Measurements from ENCODE around the gene LGR6.
"Not testable (repeated sequence)": the region's sequence is repeated elsewhere in the genome, so short reads cannot be mapped to it uniquely, and the experiment has no call there.

LGR6 gene

DNA sequence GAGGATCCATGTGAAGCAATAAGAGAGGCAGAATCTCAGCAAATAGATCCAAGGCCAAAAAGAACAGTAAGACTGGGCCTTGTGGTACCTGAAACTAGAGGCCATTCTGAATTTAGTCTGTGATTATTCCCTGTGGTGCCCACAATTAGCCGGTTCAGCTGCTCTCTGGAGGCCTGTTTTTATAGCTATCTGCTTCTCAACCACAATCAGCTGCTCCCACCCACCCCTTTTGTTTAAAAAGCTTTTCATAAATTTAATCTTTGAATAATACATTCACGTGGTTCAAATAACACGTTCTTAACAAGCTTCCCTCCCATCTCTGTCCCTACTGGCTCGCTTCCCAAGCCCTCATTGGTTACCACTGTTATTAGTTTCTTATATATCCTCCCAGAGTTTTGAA lies 130.1 kb downstream of the LGR6 start:
- Mint-ChIP-seq H3K9me3 (no peaks in the 10 kb centered on the region), H3K27ac (no peak overlapping the region), H3K4me1 (ENCODE audit: low read depth) (peaks cover 1% of the 10 kb centered on the region), H3K27me3 (ENCODE audit: low read depth) (peaks cover 11% of the 10 kb centered on the region), H3K4me3 (no peak overlapping the region), H3K36me3 (ENCODE audit: low read depth) (peaks cover 3% of the 10 kb centered on the region)
- no peak for DNase-seq (ENCODE audit: low spot score)

DNA sequence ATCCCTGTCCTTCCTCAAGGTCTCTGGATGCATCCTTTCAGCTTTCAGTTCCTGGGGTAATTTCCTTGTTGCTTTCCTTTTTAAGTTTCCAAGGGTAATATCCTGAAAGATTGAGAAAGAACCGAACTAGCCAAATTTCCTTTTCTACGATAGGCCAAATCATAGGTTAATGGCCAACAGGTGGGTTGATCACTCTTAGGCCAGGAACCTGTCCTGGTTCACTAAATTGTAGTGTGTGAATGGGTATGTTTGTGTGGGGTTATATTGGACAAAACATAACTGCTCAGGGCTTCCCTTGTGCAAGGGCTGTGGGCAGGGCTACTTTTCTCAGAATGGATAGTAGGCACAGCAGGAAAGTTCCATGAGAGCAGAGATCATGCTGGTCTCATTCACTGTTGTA lies 131.0 kb downstream of the LGR6 start:
- H3K4me3 Mint-ChIP-seq, result no peak overlapping the region
- no peak overlapping the region for H3K27ac Mint-ChIP-seq
- H3K36me3 Mint-ChIP-seq (ENCODE audit: low read depth), result peaks cover 6% of the 10 kb centered on the region
- DNase-seq (ENCODE audit: low spot score), result no peak
- no peaks in the 10 kb centered on the region for H3K9me3 Mint-ChIP-seq
- H3K4me1 Mint-ChIP-seq (ENCODE audit: low read depth), result peaks cover 1% of the 10 kb centered on the region
- H3K27me3 Mint-ChIP-seq (ENCODE audit: low read depth), result peaks cover 8% of the 10 kb centered on the region

- H3K27ac Mint-ChIP-seq, result peak overlapping the region; percentile 7
Observed at GRCh38 chr1:202329891-202330290, 136.3 kb downstream of the LGR6 start.

DNA sequence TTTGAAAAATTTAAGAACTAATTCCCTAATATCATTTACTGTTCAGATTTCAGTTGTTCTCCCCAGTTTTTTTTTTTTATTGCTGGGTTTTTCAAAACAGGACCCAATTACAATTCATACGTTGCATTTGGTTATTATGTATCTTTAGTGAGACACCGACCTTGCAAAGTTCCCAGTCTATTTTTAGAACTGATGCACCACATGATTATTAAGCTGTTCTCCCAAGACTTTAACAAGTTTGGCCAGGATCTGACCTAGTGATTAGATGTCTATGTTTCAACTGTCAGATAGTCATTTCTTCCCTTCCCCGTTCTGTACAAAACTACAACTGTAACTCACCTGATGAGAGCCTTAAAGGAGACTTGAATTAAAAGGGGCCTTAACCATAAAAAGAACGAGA lies 140.3 kb downstream of the LGR6 start:
- no peak overlapping the region for H3K4me3 Mint-ChIP-seq
- H3K27me3 Mint-ChIP-seq (ENCODE audit: low read depth), result no peaks in the 10 kb centered on the region
- no peak overlapping the region for H3K27ac Mint-ChIP-seq
- DNase-seq (ENCODE audit: low spot score), result no peak
- H3K9me3 Mint-ChIP-seq, result no peaks in the 10 kb centered on the region
- H3K4me1 Mint-ChIP-seq (ENCODE audit: low read depth), result peaks cover 12% of the 10 kb centered on the region
- H3K36me3 Mint-ChIP-seq (ENCODE audit: low read depth), result peaks cover 61% of the 10 kb centered on the region

More at GRCh38 chr1:202329891-202330290, 136.3 kb downstream of the LGR6 start:
- Mint-ChIP-seq H3K9me3 (no peaks in the 10 kb centered on the region), H3K4me1 (ENCODE audit: low read depth) (peaks cover 3% of the 10 kb centered on the region), H3K4me3 (no peak overlapping the region), H3K36me3 (ENCODE audit: low read depth) (peaks cover 47% of the 10 kb centered on the region), H3K27me3 (ENCODE audit: low read depth) (no peaks in the 10 kb centered on the region)
- no peak for DNase-seq (ENCODE audit: low spot score)

GRCh38 chr1:202343652-202344349 lies 150.2 kb downstream of the LGR6 start:
- no peaks in the 10 kb centered on the region for H3K27me3 Mint-ChIP-seq (ENCODE audit: low read depth)
- peaks cover 32% of the 10 kb centered on the region for H3K4me1 Mint-ChIP-seq (ENCODE audit: low read depth)
- no peaks in the 10 kb centered on the region for H3K9me3 Mint-ChIP-seq
- DNase-seq (ENCODE audit: low spot score), result no peak
- H3K36me3 Mint-ChIP-seq (ENCODE audit: low read depth), result peaks cover 8% of the 10 kb centered on the region
- H3K27ac Mint-ChIP-seq, result peak overlapping the region; percentile 76
- peak overlapping the region; percentile 67 for H3K4me3 Mint-ChIP-seq

DNA sequence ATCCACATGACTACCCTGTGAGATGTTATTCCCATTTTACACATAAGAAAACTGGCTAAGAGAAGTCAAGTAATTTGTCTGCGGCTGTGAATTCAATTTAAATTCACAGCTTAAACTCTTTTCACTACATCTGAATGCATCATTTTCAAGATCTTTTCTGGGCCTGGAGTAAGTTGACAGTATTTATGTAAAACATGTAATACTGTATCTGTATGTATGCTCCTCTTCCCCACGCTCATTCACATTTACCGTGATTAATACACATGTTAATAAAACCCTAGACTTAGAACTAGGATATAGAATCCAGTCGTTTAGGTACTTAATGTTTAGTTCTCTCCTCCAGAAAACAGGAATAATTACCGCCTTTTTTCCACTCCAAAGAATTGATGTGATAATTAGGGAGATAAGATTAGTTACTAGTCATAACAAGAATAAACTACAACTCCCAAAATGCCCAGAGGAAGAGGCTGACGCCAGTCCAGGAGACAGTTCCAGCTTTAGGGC lies 154.5 kb downstream of the LGR6 start:
- peaks cover 26% of the 10 kb centered on the region for H3K4me1 Mint-ChIP-seq (ENCODE audit: low read depth)
- H3K4me3 Mint-ChIP-seq, result peak overlapping the region; percentile 88
- H3K9me3 Mint-ChIP-seq, result no peaks in the 10 kb centered on the region
- no peaks in the 10 kb centered on the region for H3K36me3 Mint-ChIP-seq (ENCODE audit: low read depth)
- no peaks in the 10 kb centered on the region for H3K27me3 Mint-ChIP-seq (ENCODE audit: low read depth)
- DNase-seq (ENCODE audit: low spot score), result no peak
- peak overlapping the region; percentile 91 for H3K27ac Mint-ChIP-seq

GRCh38 chr1:202348509-202349205 lies 155.1 kb downstream of the LGR6 start, which contains the start of gene PPP1R12B:
PPP1R12B (plus strand) TSS chr1:202348699; CDS start chr1:202348852, 153 bp downstream.
- peaks cover 24% of the 10 kb centered on the region for H3K4me1 Mint-ChIP-seq (ENCODE audit: low read depth)
- H3K4me3 Mint-ChIP-seq, result peak within 1 kb of the TSS; percentile 88
- no peaks in the 10 kb centered on the region for H3K27me3 Mint-ChIP-seq (ENCODE audit: low read depth)
- H3K9me3 Mint-ChIP-seq, result no peaks in the 10 kb centered on the region
- H3K36me3 Mint-ChIP-seq (ENCODE audit: low read depth), result no peaks in the 10 kb centered on the region
- peak; percentile 96 for DNase-seq (ENCODE audit: low spot score)
- H3K27ac Mint-ChIP-seq, result peak within 1 kb of the TSS; percentile 91

- no peaks in the 10 kb centered on the region for H3K9me3 Mint-ChIP-seq
Observed at GRCh38 chr1:202349206-202349928, 155.8 kb downstream of the LGR6 start.

GRCh38 chr1:202351725-202352124 lies 158.1 kb downstream of the LGR6 start:
- Mint-ChIP-seq H3K27ac (no peak overlapping the region), H3K4me3 (no peak overlapping the region), H3K9me3 (no peaks in the 10 kb centered on the region), H3K4me1 (ENCODE audit: low read depth) (peaks cover 26% of the 10 kb centered on the region), H3K27me3 (ENCODE audit: low read depth) (no peaks in the 10 kb centered on the region), H3K36me3 (ENCODE audit: low read depth) (no peaks in the 10 kb centered on the region)
- DNase-seq (ENCODE audit: low spot score), result no peak

More at GRCh38 chr1:202349206-202349928, 155.8 kb downstream of the LGR6 start:
- Mint-ChIP-seq H3K4me1 (ENCODE audit: low read depth) (peaks cover 24% of the 10 kb centered on the region), H3K4me3 (peak overlapping the region; percentile 88), H3K27me3 (ENCODE audit: low read depth) (no peaks in the 10 kb centered on the region), H3K36me3 (ENCODE audit: low read depth) (no peaks in the 10 kb centered on the region), H3K27ac (peak overlapping the region; percentile 77)
- no peak for DNase-seq (ENCODE audit: low spot score)

DNA sequence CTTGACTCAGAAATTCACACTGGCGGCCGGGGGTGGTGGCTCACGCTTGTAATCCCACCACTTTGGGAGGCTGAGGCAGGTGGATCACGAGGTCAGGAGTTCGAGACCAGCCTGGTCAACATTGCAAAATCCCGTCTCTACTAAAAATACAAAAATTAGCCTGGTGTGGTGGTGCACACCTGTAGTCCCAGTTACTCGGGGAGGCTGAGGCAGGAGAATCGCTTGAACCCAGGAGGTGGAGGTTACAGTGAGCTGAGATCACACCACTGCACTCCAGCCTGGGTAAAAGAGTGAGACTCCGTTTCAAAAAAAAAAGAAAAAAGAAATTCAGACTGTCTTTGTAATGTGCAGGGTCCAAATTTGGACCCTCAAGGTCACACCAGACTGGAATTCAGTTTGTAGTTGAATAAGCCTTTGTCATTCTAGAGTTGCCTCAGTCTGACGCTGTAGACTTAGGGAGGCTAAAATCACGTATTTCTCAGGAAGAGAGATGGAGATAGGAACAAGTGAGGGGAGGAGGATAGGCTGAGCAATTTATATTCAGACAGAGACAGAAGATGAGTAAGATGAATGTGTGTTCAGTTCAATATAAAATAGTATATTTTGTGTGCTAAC lies 159.1 kb downstream of the LGR6 start:
- not testable (repeated sequence) for H3K36me3 Mint-ChIP-seq (ENCODE audit: low read depth); H3K4me3 Mint-ChIP-seq; H3K27ac Mint-ChIP-seq; DNase-seq (ENCODE audit: low spot score); H3K27me3 Mint-ChIP-seq (ENCODE audit: low read depth); H3K9me3 Mint-ChIP-seq
- H3K4me1 Mint-ChIP-seq (ENCODE audit: low read depth), result peaks cover 23% of the 10 kb centered on the region

GRCh38 chr1:202355944-202356553 lies 162.4 kb downstream of the LGR6 start:
- no peak overlapping the region for H3K27ac Mint-ChIP-seq
- no peak for DNase-seq (ENCODE audit: low spot score)
- no peaks in the 10 kb centered on the region for H3K36me3 Mint-ChIP-seq (ENCODE audit: low read depth)
- no peaks in the 10 kb centered on the region for H3K27me3 Mint-ChIP-seq (ENCODE audit: low read depth)
- peaks cover 6% of the 10 kb centered on the region for H3K4me1 Mint-ChIP-seq (ENCODE audit: low read depth)
- H3K4me3 Mint-ChIP-seq, result no peak overlapping the region
- no peaks in the 10 kb centered on the region for H3K9me3 Mint-ChIP-seq

GRCh38 chr1:202357506-202357905 lies 163.9 kb downstream of the LGR6 start:
- Mint-ChIP-seq H3K4me1 (ENCODE audit: low read depth) (peaks cover 6% of the 10 kb centered on the region), H3K4me3 (no peak overlapping the region), H3K36me3 (ENCODE audit: low read depth) (no peaks in the 10 kb centered on the region), H3K27me3 (ENCODE audit: low read depth) (no peaks in the 10 kb centered on the region), H3K9me3 (no peaks in the 10 kb centered on the region), H3K27ac (no peak overlapping the region)
- DNase-seq (ENCODE audit: low spot score), result no peak

- Mint-ChIP-seq H3K36me3 (ENCODE audit: low read depth) (no peaks in the 10 kb centered on the region), H3K4me1 (ENCODE audit: low read depth) (no peaks in the 10 kb centered on the region), H3K4me3 (no peak overlapping the region), H3K27me3 (ENCODE audit: low read depth) (no peaks in the 10 kb centered on the region), H3K9me3 (no peaks in the 10 kb centered on the region), H3K27ac (no peak overlapping the region)
- no peak for DNase-seq (ENCODE audit: low spot score)
Observed at GRCh38 chr1:202361224-202361623, 167.6 kb downstream of the LGR6 start.
